AG04450 (cell line): ENCODE data around the gene LPCAT4. TPM values are rescaled to one million over a fixed set of nuclear protein-coding genes. Genes with fewer than 3 reads are reported as not detected.

Source experiments
- CTCF ChIA-PET: fragments of 300-600, 350-600 bp; formaldehyde crosslinking; extraction: SDS; loops from one replicate; lab custom pipeline; 2022; ENCODE audit warnings: antibody characterized with exemption, inconsistent platforms; lab: Charles Lee
- POLR2A ChIA-PET: fragments of 350-600 bp; formaldehyde crosslinking; extraction: SDS; loops from one replicate; lab custom pipeline; 2021; ENCODE audit warnings: antibody characterized with exemption, inconsistent platforms; lab: Yijun Ruan, JAX
- DNase-seq: peaks from one replicate; pipeline ENCODE4 v3.0.0-alpha.2; 2011; ENCODE audit warnings: low read depth, low spot score
- H3K27ac ChIP-seq: one replicate; pipeline ENCODE4 v1.5.1; 2012; ENCODE audit warnings: low read depth, low read length, control low read depth
- H3K27me3 ChIP-seq: one replicate; pipeline ENCODE4 v1.6.0; 2012; ENCODE audit warnings: low read length; ENCODE audit not compliant: control insufficient read depth, insufficient read depth
- H3K4me3 ChIP-seq: 2 replicates; pipeline ENCODE4 v1.5.1; 2011; ENCODE audit warnings: mild to moderate bottlenecking, low read depth, low read length, control low read depth
- H3K9me3 ChIP-seq: 2 replicates; pipeline ENCODE4 v1.5.1; 2012; ENCODE audit warnings: low read length; ENCODE audit not compliant: control insufficient read depth, insufficient read depth
- CTCF ChIP-seq: IDR thresholded peaks from 2 replicates; pipeline ENCODE4 v1.5.1; 2011; ENCODE audit warnings: low read depth, low read length, control low read depth, inconsistent platforms
- polyA plus RNA-seq: library from polyadenylated mRNA; depleted of rRNA; stranded (reverse); fragments of >200 nt; gene quantifications from 2 replicates; pipeline ENCODE4 v1.2.3, GENCODE V29; 2011

Gene LPCAT4
- polyA plus RNA-seq, 1 experiment = 20.4 TPM

DNA sequence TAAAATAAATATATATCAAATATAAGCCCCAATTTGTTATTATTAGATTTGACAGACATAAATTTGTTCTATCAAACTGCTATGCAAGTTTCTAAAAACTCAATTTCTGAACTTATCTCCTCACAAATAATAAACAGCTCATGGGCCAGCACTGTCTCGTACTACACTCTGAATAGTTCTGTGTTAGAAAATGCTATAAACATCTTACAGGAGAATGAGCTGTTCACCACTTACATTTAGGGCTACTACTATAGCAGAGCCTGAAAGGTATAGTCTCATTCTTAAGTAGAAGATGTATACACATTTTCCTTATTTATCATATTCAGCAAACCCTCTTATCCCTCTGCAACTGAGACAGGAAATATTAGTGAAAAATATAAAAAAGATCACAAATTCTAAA is 42.1 kb downstream of the LPCAT4 start:
- no peaks in the 10 kb centered on the region for H3K9me3 ChIP-seq
- no peak overlapping the region for H3K4me3 ChIP-seq
- TF ChIP-seq CTCF = no peak
- no peak for DNase-seq
- CTCF ChIA-PET = no interaction called here
- no peaks in the 10 kb centered on the region for H3K27me3 ChIP-seq
- H3K27ac ChIP-seq = no peak overlapping the region
- POLR2A ChIA-PET = no interaction called here

DNA sequence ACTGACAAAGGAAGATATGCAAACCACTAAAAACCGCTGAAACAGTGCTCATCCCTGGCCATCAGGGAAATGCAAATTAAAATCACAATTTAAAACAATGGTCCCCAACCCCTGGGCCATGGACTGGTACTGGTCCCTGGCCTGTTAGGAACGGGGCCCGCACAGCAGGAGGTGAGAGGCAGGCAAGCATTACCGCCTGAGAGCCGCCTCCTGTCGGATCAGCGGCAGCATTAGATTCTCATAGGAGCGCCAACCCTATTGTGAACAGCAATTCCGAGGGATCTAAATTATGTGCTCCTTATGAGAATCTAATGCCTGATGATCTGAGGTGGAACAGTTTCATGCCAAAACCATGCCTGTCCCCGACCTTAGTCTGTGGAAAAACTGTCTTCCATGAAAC is 43.8 kb downstream of the LPCAT4 start:
- TF ChIP-seq CTCF = no peak
- Histone ChIP-seq H3K4me3 (no peak overlapping the region), H3K9me3 (no peaks in the 10 kb centered on the region), H3K27ac (no peak overlapping the region), H3K27me3 (no peaks in the 10 kb centered on the region)
- CTCF ChIA-PET = no interaction called here
- POLR2A ChIA-PET = no interaction called here
- DNase-seq = no peak

DNA sequence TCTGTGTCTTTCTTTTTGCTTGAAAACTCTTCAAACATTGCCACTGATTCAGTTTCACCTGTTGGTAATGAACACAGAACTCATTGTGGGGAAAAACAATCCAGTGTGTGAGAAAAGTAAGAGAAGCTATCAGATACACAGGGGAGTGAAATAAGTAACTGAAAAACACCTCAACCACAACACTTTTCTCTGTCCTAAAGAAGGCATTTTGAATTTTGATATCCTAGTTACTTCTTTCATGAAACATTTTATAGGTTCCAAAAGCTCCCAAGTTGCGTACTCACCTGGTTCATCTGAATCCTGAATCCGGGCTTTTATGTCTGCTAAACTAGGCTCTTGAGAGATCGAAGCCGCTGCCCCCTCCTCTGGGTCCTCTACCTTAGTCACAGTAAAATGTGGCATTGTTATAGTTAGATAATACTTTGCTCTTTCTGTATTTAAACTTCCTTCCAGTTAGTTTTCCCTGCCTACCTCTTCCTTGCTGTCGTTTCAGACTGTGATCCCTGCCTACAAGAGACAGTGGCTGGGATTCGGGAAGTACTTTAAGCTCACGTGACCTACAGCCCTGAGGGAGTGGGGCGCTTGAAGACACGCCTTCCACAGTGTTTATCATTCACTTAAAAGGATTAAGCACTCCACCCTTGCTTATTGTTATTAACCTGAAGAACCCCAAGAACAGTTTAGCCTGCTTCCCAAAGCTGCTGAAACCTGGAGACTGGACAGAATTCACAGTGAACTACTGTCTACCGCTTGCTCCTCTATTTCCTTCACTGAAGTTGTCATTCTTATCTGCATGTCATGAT is 48.5 kb downstream of the LPCAT4 start:
- CTCF ChIA-PET = interaction anchor here (1.0 kb wide), 1 partner anchor 22 kb away, joined by 3 read pairs; no protein-coding TSS in a partner anchor
- no peak for DNase-seq
- Histone ChIP-seq H3K9me3 (no peaks in the 10 kb centered on the region), H3K27ac (no peak overlapping the region), H3K4me3 (peak overlapping the region; percentile 57), H3K27me3 (no peaks in the 10 kb centered on the region)
- no peak for TF ChIP-seq CTCF
- POLR2A ChIA-PET = interaction anchor here (0.7 to 1.4 kb wide), 2 partner anchors 11 to 19 kb away, joined by 3 to 9 read pairs; partner anchors contain the start of gene SLC12A6

GRCh38 chr15:34314491-34315490 is 52.2 kb downstream of the LPCAT4 start:
- ChIA-PET POLR2A (no interaction called here), CTCF (no interaction called here)
- Histone ChIP-seq H3K27ac (no peak overlapping the region), H3K4me3 (no peak overlapping the region), H3K27me3 (no peaks in the 10 kb centered on the region), H3K9me3 (no peaks in the 10 kb centered on the region)
- no peak for DNase-seq
- no peak for TF ChIP-seq CTCF

GRCh38 chr15:34311563-34311962 is 55.4 kb downstream of the LPCAT4 start:
- no peak for DNase-seq
- Histone ChIP-seq H3K4me3 (no peak overlapping the region), H3K9me3 (no peaks in the 10 kb centered on the region), H3K27me3 (no peaks in the 10 kb centered on the region), H3K27ac (no peak overlapping the region)
- TF ChIP-seq CTCF = no peak
- POLR2A ChIA-PET = no interaction called here
- CTCF ChIA-PET = no interaction called here
